ENCODE measurements around the gene ATG101. TPM values are rescaled to one million over a fixed set of nuclear protein-coding genes. Genes with fewer than 3 reads are reported as not detected.

Gene ATG101
- total RNA-seq, 1 donor from 2014 or later, result 181 TPM

GRCh38 chr12:52057638-52058576 lies 11.9 kb upstream of the ATG101 start:
- Histone ChIP-seq H3K36me3 (ENCODE audit: control insufficient read depth, insufficient read depth, low read length) (no peaks in the 10 kb centered on the region), H3K4me3 (ENCODE audit: low read depth, low read length) (no peak overlapping the region), H3K27me3 (ENCODE audit: control insufficient read depth, insufficient read depth, low read length) (no peaks in the 10 kb centered on the region)
- FAIRE-seq, result peak; percentile 36
- TF ChIP-seq CTCF (IDR thresholded peaks at IDR 0.05; ENCODE audit: insufficient read depth, low read length, severe bottlenecking), result no peak
- no peak for DNase-seq (ENCODE audit: low read depth)

GRCh38 chr12:52058631-52059361 lies 11.0 kb upstream of the ATG101 start:
- FAIRE-seq (no peak), DNase-seq (ENCODE audit: low read depth) (no peak)
- Histone ChIP-seq H3K4me3 (ENCODE audit: low read depth, low read length) (no peak overlapping the region), H3K36me3 (ENCODE audit: control insufficient read depth, insufficient read depth, low read length) (no peaks in the 10 kb centered on the region), H3K27me3 (ENCODE audit: control insufficient read depth, insufficient read depth, low read length) (no peaks in the 10 kb centered on the region)
- TF ChIP-seq CTCF (IDR thresholded peaks at IDR 0.05; ENCODE audit: insufficient read depth, low read length, severe bottlenecking), result no peak

GRCh38 chr12:52059582-52060497 lies 9.9 kb upstream of the ATG101 start:
- peak; percentile 21 for DNase-seq (ENCODE audit: low read depth)
- no peaks in the 10 kb centered on the region for H3K36me3 ChIP-seq (ENCODE audit: control insufficient read depth, insufficient read depth, low read length)
- no peaks in the 10 kb centered on the region for H3K27me3 ChIP-seq (ENCODE audit: control insufficient read depth, insufficient read depth, low read length)
- H3K4me3 ChIP-seq (ENCODE audit: low read depth, low read length), result no peak overlapping the region
- no peak for FAIRE-seq
- no peak for TF ChIP-seq CTCF (IDR thresholded peaks at IDR 0.05; ENCODE audit: insufficient read depth, low read length, severe bottlenecking)

- FAIRE-seq (no peak), DNase-seq (ENCODE audit: low read depth) (no peak)
- no peak for TF ChIP-seq CTCF (IDR thresholded peaks at IDR 0.05; ENCODE audit: insufficient read depth, low read length, severe bottlenecking)
- Histone ChIP-seq H3K36me3 (ENCODE audit: control insufficient read depth, insufficient read depth, low read length) (no peaks in the 10 kb centered on the region), H3K27me3 (ENCODE audit: control insufficient read depth, insufficient read depth, low read length) (no peaks in the 10 kb centered on the region), H3K4me3 (ENCODE audit: low read depth, low read length) (no peak overlapping the region)
Measured at GRCh38 chr12:52060498-52061177, 9.1 kb upstream of the ATG101 start.

Data from bronchial epithelial cell (primary cell).